Thyroid gland (tissue), 4 donors: ENCODE results near the gene FARS2.

Experiments used
- POLR2A ChIP-seq, 2 donors: fragments of 450-650 bp; IDR thresholded peaks; one replicate each; pipeline ENCODE4 v1.6.1; 2017; ENCODE audit warnings: antibody characterized with exemption in 2 of 2, mild to moderate bottlenecking in 2 of 2, moderate library complexity in 1 of 2
- TF ChIP-seq, protein P1 (sequence below), 6 experiments: fragments of 200-600 bp in 3 of 6; fragments of 450-650 bp in 3 of 6; sonication (generic) in 3 of 6; IDR thresholded peaks; one replicate each; pipeline ENCODE4 v1.5.1; 2016 to 2019; ENCODE audit warnings: antibody characterized with exemption in 6 of 6, mild to moderate bottlenecking in 2 of 6, inconsistent platforms in 1 of 6, moderate library complexity in 1 of 6

DNA sequence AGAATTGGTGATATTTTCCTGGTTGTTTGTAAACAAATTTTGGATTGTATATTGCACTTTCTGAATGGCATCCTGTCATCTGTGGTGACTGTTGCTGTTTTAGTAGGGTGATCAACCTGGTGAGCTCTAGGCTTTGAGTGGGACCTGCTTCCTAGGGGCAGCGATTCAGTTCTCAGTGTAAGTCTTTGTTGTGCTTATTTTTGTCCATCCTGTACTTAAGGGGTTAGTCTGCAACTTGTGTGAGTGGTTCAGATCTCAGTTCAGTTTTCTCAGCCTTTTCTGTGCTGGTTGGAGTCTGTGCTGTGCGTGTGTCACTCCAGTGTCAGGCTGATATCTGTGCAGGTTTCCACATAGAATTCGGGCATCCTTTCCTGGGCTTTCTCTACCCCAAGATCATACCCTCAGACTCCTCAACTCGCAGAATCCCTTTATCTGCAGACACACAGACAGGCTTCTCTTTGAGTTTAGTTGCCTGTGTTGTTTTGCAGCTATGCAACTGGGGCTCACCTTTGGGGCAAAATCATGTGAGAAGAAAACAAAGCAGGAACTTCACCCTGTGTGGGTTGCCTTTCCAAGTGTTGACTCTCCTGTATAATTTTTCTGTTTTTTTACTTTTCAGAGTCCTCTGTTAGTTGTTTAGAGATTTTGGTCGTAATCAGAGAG lies 177.7 kb downstream of the FARS2 start:
- TF ChIP-seq, protein P1, sequence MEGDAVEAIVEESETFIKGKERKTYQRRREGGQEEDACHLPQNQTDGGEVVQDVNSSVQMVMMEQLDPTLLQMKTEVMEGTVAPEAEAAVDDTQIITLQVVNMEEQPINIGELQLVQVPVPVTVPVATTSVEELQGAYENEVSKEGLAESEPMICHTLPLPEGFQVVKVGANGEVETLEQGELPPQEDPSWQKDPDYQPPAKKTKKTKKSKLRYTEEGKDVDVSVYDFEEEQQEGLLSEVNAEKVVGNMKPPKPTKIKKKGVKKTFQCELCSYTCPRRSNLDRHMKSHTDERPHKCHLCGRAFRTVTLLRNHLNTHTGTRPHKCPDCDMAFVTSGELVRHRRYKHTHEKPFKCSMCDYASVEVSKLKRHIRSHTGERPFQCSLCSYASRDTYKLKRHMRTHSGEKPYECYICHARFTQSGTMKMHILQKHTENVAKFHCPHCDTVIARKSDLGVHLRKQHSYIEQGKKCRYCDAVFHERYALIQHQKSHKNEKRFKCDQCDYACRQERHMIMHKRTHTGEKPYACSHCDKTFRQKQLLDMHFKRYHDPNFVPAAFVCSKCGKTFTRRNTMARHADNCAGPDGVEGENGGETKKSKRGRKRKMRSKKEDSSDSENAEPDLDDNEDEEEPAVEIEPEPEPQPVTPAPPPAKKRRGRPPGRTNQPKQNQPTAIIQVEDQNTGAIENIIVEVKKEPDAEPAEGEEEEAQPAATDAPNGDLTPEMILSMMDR (IDR thresholded peaks at IDR 0.05), result no peak
- TF ChIP-seq POLR2A (IDR thresholded peaks at IDR 0.05), result no peak
